Neural cell (in vitro differentiated cells): ENCODE data around the gene OXCT1.

Experiments used
- CTCF ChIP-seq: fragments of 450-650 bp; IDR thresholded peaks from 2 replicates; pipeline ENCODE4 v1.5.1; 2014; ENCODE audit warnings: antibody characterized with exemption, mild to moderate bottlenecking, moderate library complexity; ENCODE audit not compliant: poor library complexity, severe bottlenecking
- EP300 ChIP-seq: fragments of 450-650 bp; conservative IDR thresholded peaks from 2 replicates; pipeline ENCODE4 v1.6.1; 2014; ENCODE audit warnings: antibody characterized with exemption, mild to moderate bottlenecking, moderate library complexity; ENCODE audit not compliant: poor library complexity, severe bottlenecking
- EZH2 ChIP-seq: fragments of 200-600, 300-800 bp; shearing (Covaris generic), sonication (generic); IDR thresholded peaks from 2 replicates; pipeline ENCODE4 v1.6.1; 2014; ENCODE audit warnings: antibody characterized with exemption, low read length, borderline replicate concordance, mild to moderate bottlenecking; ENCODE audit not compliant: insufficient read depth, poor library complexity, severe bottlenecking
- POLR2AphosphoS5 ChIP-seq: IDR thresholded peaks from 2 replicates; pipeline ENCODE4 v1.6.1; 2012
- RAD21 ChIP-seq: fragments of 450-650 bp; conservative IDR thresholded peaks from 2 replicates; pipeline ENCODE4 v1.6.1; 2014; ENCODE audit warnings: antibody characterized with exemption, mild to moderate bottlenecking, moderate library complexity
- SMC3 ChIP-seq: fragments of 450-650 bp; conservative IDR thresholded peaks from 2 replicates; pipeline ENCODE4 v1.6.1; 2014; ENCODE audit warnings: antibody characterized with exemption, mild to moderate bottlenecking, moderate library complexity; ENCODE audit not compliant: poor library complexity

DNA sequence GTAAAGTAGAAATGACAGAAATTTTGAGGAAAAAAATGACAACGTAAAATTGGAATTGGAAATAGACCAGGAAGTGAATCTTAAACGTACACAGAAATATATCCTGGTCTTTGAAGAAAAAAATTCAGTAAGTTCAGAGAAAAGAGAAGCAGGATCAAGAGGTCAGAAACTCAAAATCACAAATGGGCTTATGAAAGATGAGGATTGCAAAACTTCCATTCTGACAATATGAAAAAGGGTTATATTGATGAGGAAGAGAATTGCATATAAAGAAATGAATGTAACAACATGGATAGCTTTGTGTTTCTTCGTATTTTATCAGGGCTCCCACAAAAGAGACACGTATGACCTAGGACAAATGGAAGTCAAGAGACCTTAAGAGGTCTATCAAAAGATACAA lies 58.1 kb downstream of the OXCT1 start:
- TF ChIP-seq CTCF (no peak), EP300 (no peak), RAD21 (no peak), POLR2AphosphoS5 (no peak), EZH2 (no peak), SMC3 (no peak)
